G401 (cell line): Measurements from ENCODE around the gene LMOD2. TPM values are rescaled to one million over a fixed set of nuclear protein-coding genes. Genes with fewer than 3 reads are reported as not detected.

Experiments
- DNase-seq: peaks from one replicate; pipeline ENCODE4 v3.0.0-alpha.2; 2015; ENCODE audit warnings: low spot score
- in situ Hi-C: cut with HindIII; loops from 2 replicates; pipeline ENCODE4 v1.10.0; 2016; ENCODE audit warnings: low sequenced_read_pairs, mixed read lengths
- total RNA-seq: library from RNA; depleted of rRNA; stranded (reverse); fragments of >200 nt; shearing (Covaris generic); gene quantifications from 2 replicates; pipeline ENCODE4 v1.2.3, GENCODE V29; 2014; rRNA removed

Gene LMOD2
- total RNA-seq, 1 experiment from 2014 or later, result not detected

DNA sequence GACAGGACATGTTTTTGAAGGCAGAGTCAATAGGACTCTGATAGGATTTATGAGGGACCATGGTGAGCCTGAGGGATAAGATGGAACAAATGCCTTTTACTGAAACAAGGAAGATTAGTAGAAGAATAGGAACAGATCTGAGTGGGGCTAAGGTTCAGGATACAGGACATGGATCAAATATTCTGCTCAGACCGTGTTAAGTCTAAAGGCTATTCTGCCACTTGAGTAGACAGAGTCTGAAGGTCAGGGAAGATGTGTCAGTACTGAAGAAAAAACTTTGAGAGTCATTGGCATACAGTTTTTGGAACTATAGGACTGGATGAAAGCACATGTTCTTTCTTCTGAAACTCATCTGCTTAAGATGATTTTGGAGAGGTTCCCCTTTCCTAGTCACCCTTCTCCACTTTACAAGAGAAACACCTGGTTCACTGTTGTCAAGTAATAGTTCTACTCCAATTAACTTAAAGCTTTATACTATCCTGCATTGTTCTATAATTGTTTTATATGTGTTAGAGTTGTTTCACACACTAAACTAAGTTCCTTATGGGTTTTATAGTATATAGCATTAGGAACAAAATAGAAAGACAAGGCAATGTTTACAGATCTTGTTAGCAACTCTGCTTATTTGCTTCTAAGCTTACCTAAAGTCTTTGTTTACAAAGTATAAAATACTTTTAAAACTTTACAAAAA, 49.7 kb downstream of the LMOD2 start:
- no peak for DNase-seq
- in situ Hi-C loops, result no loop called here

DNA sequence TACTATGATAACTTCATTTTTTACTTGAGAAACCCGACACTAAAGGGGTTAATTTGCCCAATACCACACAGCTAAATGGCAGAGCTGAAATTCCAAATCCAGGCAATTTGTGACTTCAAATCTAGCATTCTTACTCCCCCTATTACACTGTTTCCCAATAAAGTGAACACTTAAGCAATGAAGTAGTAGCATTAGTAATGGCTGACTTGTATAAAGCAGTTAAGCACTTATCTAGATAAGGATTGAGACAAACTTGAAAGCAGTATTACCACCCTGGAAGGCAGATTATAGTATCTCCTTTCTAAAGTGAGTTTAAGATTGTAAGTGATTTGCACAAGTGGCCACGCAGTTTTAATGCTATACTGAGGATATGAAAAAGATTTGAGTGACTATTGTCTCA, 53.9 kb downstream of the LMOD2 start:
- no peak for DNase-seq
- in situ Hi-C loops, result no loop called here

DNA sequence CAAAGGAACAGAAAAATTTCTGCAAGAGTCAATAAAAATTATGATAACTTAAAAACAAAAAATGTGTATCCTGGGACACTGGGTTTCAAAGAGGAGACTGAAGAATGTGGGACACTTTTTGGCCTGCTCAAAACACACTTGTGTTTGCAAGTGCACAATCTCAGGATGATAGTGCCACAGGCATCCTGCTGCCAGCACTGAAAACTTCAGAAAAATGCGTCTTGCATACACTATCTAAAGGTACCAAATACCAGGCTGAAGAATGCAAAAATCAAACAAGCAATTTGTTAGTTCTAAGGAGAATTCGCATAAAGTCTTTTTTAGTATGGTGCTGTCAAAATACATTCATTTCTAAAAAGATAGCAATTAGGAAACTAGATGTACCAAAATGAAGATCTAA, 55.0 kb downstream of the LMOD2 start:
- no peak for DNase-seq
- in situ Hi-C loops, result no loop called here

DNA sequence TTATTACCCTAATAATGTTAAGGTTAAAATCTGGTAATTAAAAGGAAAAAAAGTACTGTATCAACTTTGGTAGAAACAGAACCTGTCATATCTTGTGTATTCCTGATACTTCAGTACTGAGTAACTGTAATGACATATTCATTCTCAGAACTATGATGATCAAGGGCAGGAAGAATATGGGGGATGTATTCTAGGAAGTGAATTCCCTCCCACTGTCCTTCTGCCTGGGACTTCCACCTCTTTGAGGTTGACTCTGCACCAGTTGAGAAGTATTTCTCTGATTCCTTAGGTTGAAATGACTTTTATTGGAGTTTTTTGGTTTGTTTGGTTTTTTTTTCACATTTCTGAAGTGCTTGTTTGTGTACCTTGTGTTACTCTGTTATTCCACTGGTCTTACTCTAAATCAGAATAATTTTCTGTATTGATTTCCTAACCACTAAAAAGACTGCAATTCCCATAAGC, 56.2 kb downstream of the LMOD2 start:
- DNase-seq, result no peak
- in situ Hi-C loops, result no loop called here

DNA sequence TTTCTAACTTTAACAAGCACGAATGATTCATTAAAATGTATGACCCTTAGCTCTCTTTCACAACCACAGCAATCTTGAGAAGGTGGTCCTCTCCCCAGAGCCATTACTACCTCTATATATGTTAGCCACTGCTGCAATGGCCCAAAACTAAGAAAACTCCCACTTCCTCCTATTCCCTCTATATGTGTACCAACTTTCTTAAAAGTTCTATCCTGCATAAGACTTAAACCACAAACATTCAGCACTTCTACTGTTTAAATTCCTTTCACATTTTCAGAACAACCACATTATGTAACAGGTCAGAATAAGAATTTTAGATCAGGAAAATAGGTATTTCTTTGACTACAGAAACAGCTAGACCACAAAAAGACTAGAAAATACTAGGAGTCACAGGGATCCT, 57.0 kb downstream of the LMOD2 start:
- in situ Hi-C loops, result no loop called here

More for the DNA sequence above, 57.0 kb downstream of the LMOD2 start:
- no peak for DNase-seq

Other genes with a start within 250 kb of the LMOD2 start
- gene IQUB, start 121.3 kb upstream of the LMOD2 start, total RNA-seq, result not detected in 2 replicates
- gene NDUFA5, start 98.0 kb upstream of the LMOD2 start, total RNA-seq, result 50.6 and 81.8 TPM in 2 replicates
- gene ASB15, start 54.0 kb upstream of the LMOD2 start, total RNA-seq, result not detected in 2 replicates
- gene WASL, start 93.1 kb downstream of the LMOD2 start, total RNA-seq, result 3.5 and 6.7 TPM in 2 replicates
- not detected in 2 replicates for gene HYAL4, start 189.3 kb downstream of the LMOD2 start, total RNA-seq